ENCODE results near the gene AFG3L2.

DNA sequence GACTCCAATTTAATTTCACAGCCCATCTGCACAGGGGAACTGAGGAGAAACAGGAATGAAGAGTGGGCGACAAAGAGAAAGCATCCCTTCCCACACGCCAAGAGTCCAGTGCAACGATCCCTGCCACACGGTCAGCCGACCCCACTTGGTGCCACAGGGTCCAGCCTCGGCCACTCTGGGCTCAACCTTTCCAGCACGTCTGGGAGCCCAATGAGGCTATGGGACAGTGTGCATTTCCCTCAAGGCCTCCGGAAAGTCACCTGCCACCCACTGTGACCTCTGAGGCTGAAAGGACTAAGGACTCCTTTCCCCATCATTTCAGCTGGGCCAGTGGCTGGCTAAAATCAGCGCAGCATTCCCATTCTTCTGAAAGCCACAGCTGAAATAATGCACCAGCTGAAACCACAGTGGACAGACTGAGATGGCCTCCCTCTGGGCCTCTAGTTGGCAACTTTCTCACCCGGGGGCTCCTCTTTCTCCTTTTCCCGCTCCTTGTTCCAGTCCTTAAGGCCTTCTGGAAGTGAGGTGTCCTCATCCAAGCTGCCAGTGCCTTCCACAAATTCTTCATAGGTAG is 47.8 kb downstream of the AFG3L2 start:
- no peak for TF ChIP-seq EZH2 (IDR thresholded peaks at IDR 0.05; ENCODE audit: borderline replicate concordance, control insufficient read depth, low read depth, low read length)
- no peak for TF ChIP-seq PAX5 (IDR thresholded peaks at IDR 0.05; ENCODE audit: borderline replicate concordance, low read depth, low read length)
- no peak for TF ChIP-seq POLR2A (IDR thresholded peaks at IDR 0.05; ENCODE audit: low read depth, low read length)
- no peak for TF ChIP-seq BHLHE40 (IDR thresholded peaks at IDR 0.05; ENCODE audit: borderline replicate concordance in 1 of 2, low read depth in 2 of 2, low read length in 1 of 2)

All from GM12878 (cell line).